ENCODE data around the gene GPAT2.
"Not testable (repeated sequence)": the region's sequence is repeated elsewhere in the genome, so short reads cannot be mapped to it uniquely, and the experiment has no call there.

GPAT2 gene

GRCh38 chr2:95991351-95992094, 43.2 kb downstream of the GPAT2 start, which contains the start of gene ANKRD36C:
TSS of gene ANKRD36C (minus strand) at chr2:95991824. CDS start at chr2:95991708, 116 bp downstream.
- Mint-ChIP-seq H3K4me3 (peak within 1 kb of the TSS; percentile 91 to 97), H3K4me1 (peaks cover 5 to 11% of the 10 kb centered on the region in 2 donors), H3K27me3 (peaks cover 10 to 12% of the 10 kb centered on the region in 2 donors), H3K27ac (peak within 1 kb of the TSS; percentile 97)
- H3K9me3 Mint-ChIP-seq, H3K36me3 Mint-ChIP-seq: not testable (repeated sequence)
- ATAC-seq (replicated peaks) (peak; percentile 92 to 95), DNase-seq (peak; percentile 37)

- Mint-ChIP-seq H3K27me3 (peaks cover 8 to 10% of the 10 kb centered on the region in 2 donors), H3K4me1 (peaks cover 5 to 11% of the 10 kb centered on the region in 2 donors), H3K4me3 (peak overlapping the region; percentile 79 to 80)
- not testable (repeated sequence) for H3K36me3 Mint-ChIP-seq; DNase-seq; ATAC-seq (replicated peaks); H3K27ac Mint-ChIP-seq; H3K9me3 Mint-ChIP-seq
Measured at GRCh38 chr2:95990884-95991283, 43.8 kb downstream of the GPAT2 start.
